ENCODE measurements around the gene SHLD1. TPM values are rescaled to one million over a fixed set of nuclear protein-coding genes. Genes with fewer than 3 reads are reported as not detected.

The SHLD1 gene
- total RNA-seq, 1 donor from 2014 or later = 4.1 TPM

- H3K36me3 Mint-ChIP-seq = no peaks in the 10 kb centered on the region
- no peak for DNase-seq (ENCODE audit: extremely low spot score, unreplicated experiment)
- no peak overlapping the region for H3K4me3 Mint-ChIP-seq
- H3K9me3 Mint-ChIP-seq = no peaks in the 10 kb centered on the region
- H3K27me3 Mint-ChIP-seq = peaks cover 33% of the 10 kb centered on the region
- H3K27ac Mint-ChIP-seq = no peak overlapping the region
- no peaks in the 10 kb centered on the region for H3K4me1 Mint-ChIP-seq (ENCODE audit: unreplicated experiment)
- no peak for TF ChIP-seq CTCF (conservative IDR thresholded peaks at IDR 0.05)
Measured at GRCh38 chr20:5900908-5901307, 150.7 kb downstream of the SHLD1 start.

GRCh38 chr20:5908981-5909380, 158.8 kb downstream of the SHLD1 start:
- Mint-ChIP-seq H3K36me3 (no peaks in the 10 kb centered on the region), H3K27ac (no peak overlapping the region), H3K9me3 (no peaks in the 10 kb centered on the region), H3K4me1 (ENCODE audit: unreplicated experiment) (no peaks in the 10 kb centered on the region), H3K27me3 (peaks cover 57% of the 10 kb centered on the region), H3K4me3 (no peak overlapping the region)
- no peak for DNase-seq (ENCODE audit: extremely low spot score, unreplicated experiment)
- no peak for TF ChIP-seq CTCF (conservative IDR thresholded peaks at IDR 0.05)

GRCh38 chr20:5910186-5910585, 160.0 kb downstream of the SHLD1 start:
- H3K27ac Mint-ChIP-seq = no peak overlapping the region
- peaks cover 62% of the 10 kb centered on the region for H3K27me3 Mint-ChIP-seq
- H3K4me3 Mint-ChIP-seq = peak overlapping the region; percentile 85
- H3K36me3 Mint-ChIP-seq = no peaks in the 10 kb centered on the region
- no peaks in the 10 kb centered on the region for H3K4me1 Mint-ChIP-seq (ENCODE audit: unreplicated experiment)
- DNase-seq (ENCODE audit: extremely low spot score, unreplicated experiment) = no peak
- H3K9me3 Mint-ChIP-seq = no peaks in the 10 kb centered on the region
- no peak for TF ChIP-seq CTCF (conservative IDR thresholded peaks at IDR 0.05)

- H3K4me1 Mint-ChIP-seq (ENCODE audit: unreplicated experiment) = no peaks in the 10 kb centered on the region
- no peak for DNase-seq (ENCODE audit: extremely low spot score, unreplicated experiment)
- TF ChIP-seq CTCF (conservative IDR thresholded peaks at IDR 0.05) = no peak
- no peaks in the 10 kb centered on the region for H3K36me3 Mint-ChIP-seq
- H3K27ac Mint-ChIP-seq = no peak overlapping the region
- H3K27me3 Mint-ChIP-seq = peaks cover 49% of the 10 kb centered on the region
- H3K9me3 Mint-ChIP-seq = no peaks in the 10 kb centered on the region
- no peak overlapping the region for H3K4me3 Mint-ChIP-seq
Measured at GRCh38 chr20:5913166-5913565, 163.0 kb downstream of the SHLD1 start.

Other genes starting within 250 kb of the SHLD1 start
- 31.0 and 37.5 TPM in 2 replicates for gene GPCPD1, start 139.4 kb upstream of the SHLD1 start, total RNA-seq (ENCODE audit: low replicate concordance)
- gene CHGB, start 161.1 kb downstream of the SHLD1 start, total RNA-seq (ENCODE audit: low replicate concordance) = 19.6 and 31.2 TPM in 2 replicates
- gene TRMT6, start 200.1 kb downstream of the SHLD1 start, total RNA-seq (ENCODE audit: low replicate concordance) = 11.6 and 11.9 TPM in 2 replicates
- 9.2 and 19.9 TPM in 2 replicates for gene MCM8, start 200.3 kb downstream of the SHLD1 start, total RNA-seq (ENCODE audit: low replicate concordance)

Measured in type B pancreatic cell (in vitro differentiated cells).